HFF-Myc (cell line): ENCODE results near the gene SLC16A4.

Experiments used
- DNase-seq: peaks from one replicate; pipeline ENCODE4 v3.0.0-alpha.2; 2011; ENCODE audit warnings: low read depth; ENCODE audit errors: extremely low read depth
- H3K4me3 ChIP-seq: replicated peaks from 2 replicates; pipeline ENCODE4 v1.5.1; 2011; ENCODE audit warnings: low read depth, mild to moderate bottlenecking, control low read depth, low read length
- TF ChIP-seq, protein P1 (sequence below): IDR thresholded peaks from 2 replicates; pipeline ENCODE4 v1.5.1; 2012; ENCODE audit warnings: mild to moderate bottlenecking, low read depth, low read length, control low read depth; ENCODE audit errors: missing control alignments

The SLC16A4 gene

DNA sequence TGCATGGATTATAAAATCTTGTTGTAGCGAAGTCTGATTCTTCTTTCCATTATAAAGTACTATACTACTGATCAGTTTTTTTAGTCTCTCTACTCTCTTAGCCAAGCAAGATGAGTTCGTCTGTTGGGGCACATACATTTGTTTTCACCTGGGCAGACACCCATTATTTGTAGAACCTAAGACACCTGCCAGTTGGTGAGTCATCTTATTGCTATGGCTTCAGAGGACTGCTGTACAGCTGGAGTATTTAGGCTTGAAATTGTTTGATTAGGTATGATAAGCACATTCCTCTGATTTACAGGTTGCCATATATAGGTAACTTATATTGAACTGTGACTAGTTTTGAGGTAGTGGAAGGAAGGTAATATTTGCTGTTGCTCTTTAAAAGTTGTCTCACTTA lies 34.4 kb downstream of the SLC16A4 start:
- DNase-seq: no peak
- TF ChIP-seq, protein P1, sequence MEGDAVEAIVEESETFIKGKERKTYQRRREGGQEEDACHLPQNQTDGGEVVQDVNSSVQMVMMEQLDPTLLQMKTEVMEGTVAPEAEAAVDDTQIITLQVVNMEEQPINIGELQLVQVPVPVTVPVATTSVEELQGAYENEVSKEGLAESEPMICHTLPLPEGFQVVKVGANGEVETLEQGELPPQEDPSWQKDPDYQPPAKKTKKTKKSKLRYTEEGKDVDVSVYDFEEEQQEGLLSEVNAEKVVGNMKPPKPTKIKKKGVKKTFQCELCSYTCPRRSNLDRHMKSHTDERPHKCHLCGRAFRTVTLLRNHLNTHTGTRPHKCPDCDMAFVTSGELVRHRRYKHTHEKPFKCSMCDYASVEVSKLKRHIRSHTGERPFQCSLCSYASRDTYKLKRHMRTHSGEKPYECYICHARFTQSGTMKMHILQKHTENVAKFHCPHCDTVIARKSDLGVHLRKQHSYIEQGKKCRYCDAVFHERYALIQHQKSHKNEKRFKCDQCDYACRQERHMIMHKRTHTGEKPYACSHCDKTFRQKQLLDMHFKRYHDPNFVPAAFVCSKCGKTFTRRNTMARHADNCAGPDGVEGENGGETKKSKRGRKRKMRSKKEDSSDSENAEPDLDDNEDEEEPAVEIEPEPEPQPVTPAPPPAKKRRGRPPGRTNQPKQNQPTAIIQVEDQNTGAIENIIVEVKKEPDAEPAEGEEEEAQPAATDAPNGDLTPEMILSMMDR: no peak
- H3K4me3 ChIP-seq: no peak overlapping the region

GRCh38 chr1:110355321-110355720 lies 35.5 kb downstream of the SLC16A4 start:
- H3K4me3 ChIP-seq: no peak overlapping the region
- TF ChIP-seq, protein P1: no peak
- DNase-seq: no peak

DNA sequence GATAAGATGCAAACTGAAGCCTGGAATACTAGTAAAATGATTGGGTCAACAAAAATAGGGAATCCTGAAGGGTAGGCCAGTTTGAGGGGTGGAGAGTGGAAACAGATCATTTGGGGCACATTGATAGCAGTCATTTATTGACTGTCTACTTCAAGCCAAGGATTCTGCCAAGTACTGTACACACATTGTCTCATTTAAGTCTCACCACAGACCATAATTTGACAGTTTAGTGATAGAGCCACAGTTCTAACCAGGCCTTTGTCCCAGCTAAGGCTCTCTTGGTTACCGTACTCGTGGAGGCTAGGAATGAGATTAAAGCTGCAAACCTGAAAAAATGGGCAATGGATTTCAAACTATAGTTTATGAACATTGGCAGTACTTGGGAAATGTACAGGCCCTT lies 40.5 kb downstream of the SLC16A4 start:
- no peak overlapping the region for H3K4me3 ChIP-seq
- TF ChIP-seq, protein P1: no peak
- no peak for DNase-seq

DNA sequence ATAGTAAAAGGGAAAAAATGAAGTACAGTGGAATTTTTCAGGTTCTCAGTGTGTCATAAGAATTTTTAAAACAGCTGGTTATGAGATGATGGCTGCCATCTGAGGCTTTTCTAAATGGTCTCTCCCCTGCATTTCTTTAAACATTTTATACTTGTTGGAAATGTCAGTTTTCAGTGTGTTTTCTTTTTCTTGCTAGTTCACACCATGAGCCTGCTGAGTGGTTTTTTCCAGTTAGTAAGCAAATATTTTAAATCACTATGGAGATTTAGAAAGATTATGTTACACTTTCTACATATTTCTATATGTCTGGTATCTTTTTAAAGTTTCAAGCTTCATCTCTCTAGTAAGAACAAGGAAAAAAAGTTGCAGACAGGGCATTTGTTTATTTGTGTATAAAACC lies 42.1 kb downstream of the SLC16A4 start:
- DNase-seq: no peak
- H3K4me3 ChIP-seq: no peak overlapping the region

DNA sequence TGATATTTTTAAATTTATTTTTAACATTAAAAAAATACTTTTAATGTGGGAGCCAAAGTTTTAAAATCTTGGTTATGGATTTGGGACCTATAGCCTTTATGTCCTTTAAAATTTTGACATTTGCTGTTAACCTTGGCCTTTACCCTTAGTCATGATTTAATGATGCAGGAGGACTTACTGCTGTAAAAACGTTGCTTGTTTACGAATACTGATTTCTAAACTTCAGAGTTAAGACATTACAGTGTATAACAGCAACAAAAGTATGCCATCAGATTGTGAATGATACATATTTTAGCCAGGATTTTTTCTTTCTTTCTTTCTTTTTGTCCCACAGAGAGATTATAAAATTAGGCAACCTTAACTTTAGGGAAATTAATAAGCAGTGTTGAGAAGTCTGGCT lies 42.8 kb downstream of the SLC16A4 start:
- no peak for DNase-seq
- no peak overlapping the region for H3K4me3 ChIP-seq
- TF ChIP-seq, protein P1: no peak

More for the DNA sequence above, 42.1 kb downstream of the SLC16A4 start:
- TF ChIP-seq, protein P1: no peak

DNA sequence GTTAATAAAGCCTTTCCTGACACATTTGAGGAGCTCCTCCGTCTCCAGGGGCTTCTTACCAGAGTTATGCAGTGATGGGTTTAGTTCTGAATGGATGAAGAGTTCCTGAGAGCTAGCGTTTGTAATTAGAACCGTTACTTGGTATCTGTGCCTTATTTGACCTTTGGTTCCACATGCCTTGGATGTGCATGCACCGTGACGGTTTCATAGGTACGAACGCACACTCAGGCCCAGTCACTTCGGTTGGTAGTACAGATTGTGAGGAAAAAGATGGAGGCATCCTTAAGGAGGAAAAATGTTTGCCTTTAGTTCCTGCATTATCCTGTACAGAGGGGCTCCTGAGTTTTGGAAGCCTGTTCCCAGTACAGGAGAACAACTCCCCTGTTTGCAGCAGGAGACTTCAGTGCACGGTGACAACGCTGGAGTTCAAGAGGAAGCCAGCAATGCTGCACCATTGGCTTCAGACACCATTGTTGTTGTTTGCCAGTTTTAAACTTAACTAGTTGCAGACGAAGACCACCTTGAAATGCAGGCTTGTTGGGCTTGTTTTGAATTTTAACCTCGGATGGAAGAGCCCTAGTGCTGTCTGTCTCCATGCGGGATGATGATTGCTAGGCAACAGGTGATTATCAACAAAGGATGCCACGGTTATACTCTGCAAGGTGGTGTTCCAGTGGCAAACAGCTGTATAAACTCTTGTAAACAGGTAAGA lies 43.5 kb downstream of the SLC16A4 start:
- no peak for DNase-seq
- TF ChIP-seq, protein P1: no peak
- no peak overlapping the region for H3K4me3 ChIP-seq

DNA sequence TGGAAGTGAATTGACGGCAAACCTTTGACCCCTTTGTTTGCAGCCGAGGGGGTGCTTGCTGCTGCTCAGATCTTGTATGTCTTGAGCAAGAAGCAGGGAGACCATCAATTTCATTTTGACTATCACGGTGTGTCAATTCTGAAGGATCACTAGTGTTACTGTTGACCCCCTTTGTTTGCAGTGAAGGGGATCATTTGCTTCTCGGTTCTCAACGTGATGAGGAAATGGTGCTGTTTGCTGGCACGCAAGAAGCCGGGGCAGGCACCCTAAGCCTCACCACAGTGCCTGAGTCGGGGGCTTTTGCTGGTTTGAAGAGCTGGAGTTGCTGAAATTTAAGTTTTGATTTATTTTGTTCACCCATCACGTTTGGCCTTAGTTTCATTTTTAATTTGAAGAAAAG lies 44.1 kb downstream of the SLC16A4 start:
- TF ChIP-seq, protein P1: no peak
- no peak overlapping the region for H3K4me3 ChIP-seq
- DNase-seq: no peak
